ENCODE results near the gene HHATL.

HHATL gene

DNA sequence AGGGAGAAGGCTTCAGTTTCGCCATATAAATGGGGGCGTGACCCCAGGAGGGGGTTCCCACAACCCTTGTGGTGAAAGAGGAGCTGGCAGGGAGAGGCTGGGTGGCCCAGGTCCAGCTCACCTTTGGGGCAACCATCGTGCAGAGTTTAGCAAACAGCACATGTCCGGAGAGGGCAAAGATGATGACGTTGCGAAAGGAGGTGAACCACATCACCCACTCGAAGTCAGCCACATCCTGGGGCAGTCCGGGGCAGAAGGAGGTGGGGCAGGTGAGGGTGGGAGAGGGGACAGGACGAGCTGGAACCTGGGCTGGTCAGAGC is 3.7 kb downstream of the HHATL start:
- H3K4me2 ChIP-seq (ENCODE audit: low read depth, low read length) = no peak overlapping the region
- H3F3A ChIP-seq (ENCODE audit: insufficient read depth, low read length) = no peaks in the 10 kb centered on the region
- no peaks in the 10 kb centered on the region for H3K4me1 ChIP-seq (ENCODE audit: low read length)
- H3K79me2 ChIP-seq (ENCODE audit: low read length) = no peaks in the 10 kb centered on the region
- H4K20me1 ChIP-seq (ENCODE audit: insufficient read depth, low read length) = no peaks in the 10 kb centered on the region
- peak; percentile 27 for DNase-seq
- H3K4me3 ChIP-seq (ENCODE audit: low read length) = no peak overlapping the region
- TF ChIP-seq EZH2 (optimal IDR thresholded peaks at IDR 0.05; ENCODE audit: low read depth, low read length) (no peak), EZH2phosphoT487 (IDR thresholded peaks at IDR 0.05; ENCODE audit: low read length) (no peak)
- TF ChIP-seq, protein P1, sequence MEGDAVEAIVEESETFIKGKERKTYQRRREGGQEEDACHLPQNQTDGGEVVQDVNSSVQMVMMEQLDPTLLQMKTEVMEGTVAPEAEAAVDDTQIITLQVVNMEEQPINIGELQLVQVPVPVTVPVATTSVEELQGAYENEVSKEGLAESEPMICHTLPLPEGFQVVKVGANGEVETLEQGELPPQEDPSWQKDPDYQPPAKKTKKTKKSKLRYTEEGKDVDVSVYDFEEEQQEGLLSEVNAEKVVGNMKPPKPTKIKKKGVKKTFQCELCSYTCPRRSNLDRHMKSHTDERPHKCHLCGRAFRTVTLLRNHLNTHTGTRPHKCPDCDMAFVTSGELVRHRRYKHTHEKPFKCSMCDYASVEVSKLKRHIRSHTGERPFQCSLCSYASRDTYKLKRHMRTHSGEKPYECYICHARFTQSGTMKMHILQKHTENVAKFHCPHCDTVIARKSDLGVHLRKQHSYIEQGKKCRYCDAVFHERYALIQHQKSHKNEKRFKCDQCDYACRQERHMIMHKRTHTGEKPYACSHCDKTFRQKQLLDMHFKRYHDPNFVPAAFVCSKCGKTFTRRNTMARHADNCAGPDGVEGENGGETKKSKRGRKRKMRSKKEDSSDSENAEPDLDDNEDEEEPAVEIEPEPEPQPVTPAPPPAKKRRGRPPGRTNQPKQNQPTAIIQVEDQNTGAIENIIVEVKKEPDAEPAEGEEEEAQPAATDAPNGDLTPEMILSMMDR (IDR thresholded peaks at IDR 0.05; ENCODE audit: low read length) = no peak
- no peak overlapping the region for H2AFZ ChIP-seq (ENCODE audit: low read length)
- no peaks in the 10 kb centered on the region for H3K9me2 ChIP-seq (replicated peaks; ENCODE audit: insufficient read depth, low read length)
- H3K9ac ChIP-seq (ENCODE audit: low read length) = no peak overlapping the region
- H3K27me3 ChIP-seq (replicated peaks; ENCODE audit: insufficient read depth, low read length) = 0 out of 2 replicates have a peak, but pooled peaks cover 3% of the 10 kb centered on the region
- H3K36me3 ChIP-seq (replicated peaks; ENCODE audit: insufficient read depth, low read length) = no peaks in the 10 kb centered on the region
- no peak overlapping the region for H3K27ac ChIP-seq (ENCODE audit: low read length)
- no peaks in the 10 kb centered on the region for H3K9me3 ChIP-seq (replicated peaks; ENCODE audit: insufficient read depth, low read length)

DNA sequence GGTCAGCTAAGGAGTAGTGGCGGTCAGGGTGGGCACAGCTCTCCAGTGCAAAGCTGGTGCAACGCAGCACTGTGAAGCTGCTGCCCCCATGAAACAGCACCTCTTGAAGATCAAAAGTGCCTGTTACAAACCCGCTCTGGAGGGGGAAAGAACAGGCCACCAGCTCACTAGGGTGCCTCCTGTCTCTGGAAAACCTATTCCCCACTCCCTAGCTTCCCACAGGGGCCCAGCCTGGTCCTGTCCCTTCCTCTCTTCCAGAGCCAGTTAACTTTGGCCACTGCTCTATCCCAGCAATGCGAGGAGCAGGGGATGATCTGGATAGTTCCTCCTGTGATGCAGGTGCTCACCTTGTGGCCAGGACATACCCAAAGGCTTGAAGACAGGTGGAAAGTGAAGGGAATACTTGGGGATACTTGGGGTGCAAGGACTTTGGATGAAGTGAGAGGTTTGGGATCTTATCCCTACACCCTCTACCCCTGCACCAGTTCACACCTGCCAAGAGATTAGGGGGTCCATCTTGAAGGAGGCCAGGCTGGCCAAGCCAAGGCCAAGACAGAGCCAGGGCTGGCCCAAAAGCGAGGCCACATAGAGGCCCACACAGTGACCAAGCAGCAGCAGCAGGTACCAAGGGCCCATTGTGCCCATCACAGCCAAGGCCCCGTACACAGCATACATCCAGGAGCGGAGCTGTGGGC is 4.2 kb downstream of the HHATL start:
- Histone ChIP-seq H3K9me3 (replicated peaks; ENCODE audit: insufficient read depth, low read length) (no peaks in the 10 kb centered on the region), H3K9me2 (replicated peaks; ENCODE audit: insufficient read depth, low read length) (no peaks in the 10 kb centered on the region), H3K27ac (ENCODE audit: low read length) (no peak overlapping the region), H3K4me2 (ENCODE audit: low read depth, low read length) (no peak overlapping the region), H3K79me2 (ENCODE audit: low read length) (no peaks in the 10 kb centered on the region), H4K20me1 (ENCODE audit: insufficient read depth, low read length) (no peaks in the 10 kb centered on the region), H2AFZ (ENCODE audit: low read length) (no peak overlapping the region), H3K36me3 (replicated peaks; ENCODE audit: insufficient read depth, low read length) (no peaks in the 10 kb centered on the region), H3K27me3 (replicated peaks; ENCODE audit: insufficient read depth, low read length) (0 out of 2 replicates have a peak, but pooled peaks cover 3% of the 10 kb centered on the region), H3F3A (ENCODE audit: insufficient read depth, low read length) (no peaks in the 10 kb centered on the region), H3K4me3 (ENCODE audit: low read length) (no peak overlapping the region), H3K4me1 (ENCODE audit: low read length) (no peaks in the 10 kb centered on the region), H3K9ac (ENCODE audit: low read length) (no peak overlapping the region)
- DNase-seq = no peak
- no peak for TF ChIP-seq EZH2 (optimal IDR thresholded peaks at IDR 0.05; ENCODE audit: low read depth, low read length)
- no peak for TF ChIP-seq EZH2phosphoT487 (IDR thresholded peaks at IDR 0.05; ENCODE audit: low read length)
- TF ChIP-seq, protein P1 (IDR thresholded peaks at IDR 0.05; ENCODE audit: low read length) = no peak

DNA sequence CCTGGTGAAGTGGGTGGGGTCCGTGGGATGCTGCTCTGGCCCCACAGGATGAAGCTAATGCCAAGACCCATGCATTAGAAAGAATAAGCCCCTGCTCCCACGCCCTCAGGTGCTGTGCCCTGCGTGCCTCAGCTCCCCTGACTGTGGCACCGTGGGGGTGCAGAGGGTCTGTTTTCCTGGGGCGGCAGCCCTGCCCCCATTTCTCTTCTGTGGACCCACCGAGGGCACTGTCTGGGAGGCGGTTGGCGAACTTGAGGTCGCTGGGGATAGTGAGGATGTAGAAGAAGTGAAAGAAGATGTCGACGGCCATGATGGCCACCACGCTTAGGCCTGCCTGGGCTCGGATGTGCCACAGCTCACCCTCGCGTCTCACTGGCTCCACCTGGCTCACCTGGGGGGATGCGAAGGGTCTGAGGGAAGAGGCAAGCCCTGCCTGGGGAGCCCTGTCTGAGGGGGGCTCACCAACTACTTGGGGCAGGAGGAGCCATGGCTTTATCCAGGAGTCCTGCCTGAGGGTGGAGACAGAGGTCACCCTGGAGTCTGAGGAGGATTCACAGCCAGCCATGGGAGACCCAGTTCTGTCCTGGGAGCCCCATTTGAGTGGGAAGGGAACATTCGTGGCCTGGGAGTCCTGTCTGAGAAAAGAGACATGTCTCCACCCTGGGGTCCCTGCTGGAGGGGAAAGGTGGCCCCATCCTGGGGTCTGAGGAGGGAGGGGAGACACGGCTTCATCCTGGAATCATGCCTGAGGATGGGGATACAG is 5.1 kb downstream of the HHATL start:
- Histone ChIP-seq H3F3A (ENCODE audit: insufficient read depth, low read length) (no peaks in the 10 kb centered on the region), H3K4me1 (ENCODE audit: low read length) (no peaks in the 10 kb centered on the region), H3K27ac (ENCODE audit: low read length) (no peak overlapping the region), H4K20me1 (ENCODE audit: insufficient read depth, low read length) (no peaks in the 10 kb centered on the region), H3K4me2 (ENCODE audit: low read depth, low read length) (no peak overlapping the region), H3K9ac (ENCODE audit: low read length) (no peak overlapping the region), H3K36me3 (replicated peaks; ENCODE audit: insufficient read depth, low read length) (no peaks in the 10 kb centered on the region), H3K9me3 (replicated peaks; ENCODE audit: insufficient read depth, low read length) (no peaks in the 10 kb centered on the region), H2AFZ (ENCODE audit: low read length) (no peak overlapping the region), H3K27me3 (replicated peaks; ENCODE audit: insufficient read depth, low read length) (0 out of 2 replicates have a peak, but pooled peaks cover 3% of the 10 kb centered on the region), H3K9me2 (replicated peaks; ENCODE audit: insufficient read depth, low read length) (no peaks in the 10 kb centered on the region), H3K79me2 (ENCODE audit: low read length) (no peaks in the 10 kb centered on the region), H3K4me3 (ENCODE audit: low read length) (no peak overlapping the region)
- TF ChIP-seq EZH2 (optimal IDR thresholded peaks at IDR 0.05; ENCODE audit: low read depth, low read length) (no peak), EZH2phosphoT487 (IDR thresholded peaks at IDR 0.05; ENCODE audit: low read length) (no peak)
- TF ChIP-seq, protein P1 (IDR thresholded peaks at IDR 0.05; ENCODE audit: low read length) = no peak
- DNase-seq = no peak
